Embryonic facial prominence (tissue), 1 donor: Measurements from ENCODE around the gene CDH1.
"Not testable (repeated sequence)": the region's sequence is repeated elsewhere in the genome, so short reads cannot be mapped to it uniquely, and the experiment has no call there.

Experiments
- DNase-seq: peaks from one replicate; pipeline ENCODE4 v3.0.0-alpha.2; 2016; ENCODE audit errors: extremely low spot score

The CDH1 gene

GRCh38 chr16:68762996-68763756 is 26.1 kb downstream of the CDH1 start:
- no peak for DNase-seq

DNA sequence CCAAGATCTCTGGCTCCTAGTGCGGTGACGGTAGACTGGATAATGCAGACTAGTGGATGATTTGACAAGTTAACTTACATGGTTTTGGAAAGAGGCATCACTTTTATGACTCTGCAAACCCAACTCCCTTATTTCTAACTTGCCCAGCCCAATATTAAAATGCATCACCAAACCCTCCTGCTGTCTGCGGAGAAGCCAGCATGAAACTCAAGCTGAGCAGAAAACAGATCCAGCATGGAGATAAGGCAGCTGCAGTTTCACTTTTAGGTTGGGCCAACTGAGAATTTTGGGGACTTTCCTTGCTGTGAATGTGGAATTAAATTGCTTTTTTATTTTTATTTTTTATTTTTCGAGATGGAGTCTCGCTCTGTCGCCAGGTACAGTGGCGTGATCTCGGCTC is 27.8 kb downstream of the CDH1 start:
- no peak for DNase-seq

DNA sequence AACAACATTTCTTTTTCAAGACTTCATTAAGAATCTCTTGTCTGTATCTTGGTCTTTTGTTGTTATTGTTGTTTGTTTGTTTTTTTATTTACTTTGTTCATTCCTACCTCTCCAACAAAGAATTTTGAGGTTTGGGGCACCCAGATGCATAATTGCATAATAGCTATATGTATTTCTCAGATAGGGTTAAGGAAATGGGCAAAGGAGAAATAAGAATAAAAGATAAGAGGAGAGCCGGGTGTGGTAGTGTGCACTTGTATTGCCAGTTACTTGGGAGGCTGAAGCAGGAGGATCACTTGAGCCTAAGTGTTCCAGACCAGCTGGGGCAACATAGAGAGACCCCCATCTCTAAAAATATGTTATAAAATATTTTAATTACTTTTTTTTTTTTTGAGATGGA is 30.5 kb downstream of the CDH1 start:
- DNase-seq, result no peak

DNA sequence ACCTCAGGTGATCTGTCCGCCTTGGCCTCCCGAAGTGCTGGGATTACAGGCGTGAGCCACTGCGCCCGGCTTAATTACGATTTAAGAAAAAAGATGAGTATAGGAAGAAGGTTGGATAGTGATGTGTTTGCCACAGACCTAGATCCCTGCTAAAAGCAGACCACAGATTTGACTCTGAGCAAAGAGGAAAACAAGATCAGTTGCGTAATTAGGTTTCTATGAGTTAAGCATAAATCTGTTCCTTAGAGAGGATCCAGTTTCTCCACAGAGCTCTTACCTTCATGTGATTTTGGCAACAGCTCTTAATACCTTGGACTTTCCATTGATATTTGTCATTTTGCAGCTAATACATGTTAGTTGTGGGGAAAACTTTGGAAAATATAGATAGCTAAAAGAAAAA is 31.1 kb downstream of the CDH1 start:
- DNase-seq, result no peak

GRCh38 chr16:68768771-68769170 is 31.7 kb downstream of the CDH1 start:
- no peak for DNase-seq

DNA sequence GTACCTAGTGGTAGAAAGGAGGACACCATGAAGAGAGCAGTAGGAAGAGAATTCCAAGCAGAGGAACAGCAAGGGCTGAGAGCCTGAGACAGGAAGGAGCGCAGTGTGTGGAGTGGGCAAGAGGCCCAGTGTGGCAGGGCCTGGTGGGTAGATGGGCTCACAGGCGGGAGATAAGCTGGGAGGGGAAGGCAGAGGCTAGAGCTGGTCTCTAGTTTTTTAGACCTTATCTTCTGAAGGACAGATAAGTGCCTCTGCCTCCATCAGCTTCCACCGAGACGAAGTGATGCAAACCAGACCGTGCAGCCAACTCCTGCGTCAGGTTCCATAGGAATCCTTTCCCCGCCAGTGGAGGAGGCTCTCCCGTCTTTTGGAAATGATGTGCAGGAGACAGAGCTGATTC is 33.6 kb downstream of the CDH1 start:
- DNase-seq, result no peak

DNA sequence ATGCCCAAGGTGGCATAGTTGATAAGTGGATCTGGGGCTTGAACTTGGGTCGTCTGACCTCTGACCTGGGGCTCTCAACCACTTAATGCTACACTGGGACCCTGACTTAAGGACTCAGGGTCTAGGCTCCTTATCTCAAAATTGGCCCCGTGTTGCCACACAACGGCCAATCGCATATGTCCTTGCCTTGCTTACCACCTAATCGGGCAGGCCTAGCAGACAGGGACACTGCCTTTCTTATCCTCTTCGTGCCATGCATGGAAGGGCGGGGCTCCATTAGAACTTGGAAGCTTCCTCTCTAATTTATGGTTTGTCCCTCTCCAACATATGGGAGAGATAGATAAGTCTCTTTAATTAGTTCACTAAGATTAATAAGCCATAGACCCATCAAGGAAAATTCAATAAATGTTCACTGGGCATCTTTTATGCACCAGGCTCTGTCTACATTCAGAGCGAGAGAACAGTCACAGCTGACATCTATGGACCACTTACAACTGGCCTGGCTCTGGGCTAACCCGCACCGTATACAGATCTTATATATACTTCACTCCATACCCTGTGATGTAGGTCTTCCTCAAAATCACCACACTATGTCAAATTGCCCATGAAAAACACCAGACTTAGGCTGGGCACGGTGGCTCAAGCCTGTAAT is 35.1 kb downstream of the CDH1 start:
- DNase-seq, result no peak

- no peak for DNase-seq
Observed at GRCh38 chr16:68772871-68773270, 35.8 kb downstream of the CDH1 start.

- DNase-seq, result no peak
Observed at GRCh38 chr16:68774982-68775634, 38.0 kb downstream of the CDH1 start.

DNA sequence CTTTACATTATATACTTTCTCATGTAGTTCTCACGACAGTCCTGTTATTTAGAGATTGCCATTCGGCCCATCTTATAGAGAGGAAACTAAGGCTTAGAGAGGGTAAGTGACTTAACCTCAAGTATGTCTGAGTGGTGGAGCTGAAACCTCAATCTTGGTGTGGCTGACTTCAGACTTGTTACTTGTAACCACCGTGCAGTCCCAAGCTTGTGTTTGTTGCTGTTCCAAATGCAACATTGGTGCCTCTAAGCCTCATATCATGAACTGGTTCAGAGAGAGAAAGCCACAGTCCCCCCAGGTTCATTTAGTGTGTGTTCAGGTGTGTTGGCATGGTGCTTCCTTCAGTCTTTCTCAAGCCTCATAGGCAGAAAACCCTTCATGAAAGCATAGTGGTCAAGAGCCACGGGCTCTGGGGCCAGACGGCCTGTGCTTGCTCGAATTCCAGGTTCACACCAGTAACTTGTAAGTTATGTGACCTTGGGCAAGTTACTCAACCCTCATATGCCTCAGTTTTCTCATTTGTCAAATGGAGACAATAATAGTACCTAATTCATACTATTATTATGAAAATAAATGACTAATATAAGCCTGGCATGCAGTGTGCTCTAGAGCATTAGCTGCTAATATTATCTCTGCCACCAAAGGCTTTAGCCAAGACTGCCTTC is 39.9 kb downstream of the CDH1 start:
- DNase-seq, result no peak

DNA sequence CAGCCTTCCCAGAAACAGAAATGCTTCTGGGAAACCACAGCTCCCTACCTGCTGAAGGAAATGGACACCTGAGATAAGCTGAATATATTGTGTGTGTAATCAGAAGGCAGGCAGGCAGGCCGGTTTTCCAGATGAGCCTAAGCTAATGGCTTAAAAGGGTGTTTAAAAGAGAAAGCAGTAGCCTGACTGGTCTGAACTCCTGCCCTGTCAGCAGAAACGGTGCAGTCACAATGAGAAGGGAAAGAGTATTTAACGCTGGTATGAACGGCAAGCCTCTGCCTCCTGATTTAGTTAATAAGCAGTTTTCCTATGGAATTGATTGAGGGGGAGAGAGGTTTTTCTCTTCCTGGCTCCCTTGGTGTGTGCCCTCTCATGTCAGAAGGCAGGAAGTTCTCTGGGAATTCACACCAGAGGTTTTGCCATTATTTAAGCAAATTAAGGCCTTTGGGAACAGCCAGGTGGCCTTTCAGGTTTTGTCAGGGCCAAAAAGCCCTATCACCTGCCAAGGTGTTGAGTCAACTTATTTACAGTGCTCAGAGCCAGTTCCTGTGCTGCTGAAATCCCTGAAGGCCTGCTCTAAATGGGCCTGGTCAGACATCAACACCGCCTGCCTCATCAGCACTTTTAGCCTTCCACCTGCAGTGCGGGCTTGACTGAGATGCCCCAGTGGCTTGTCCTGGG is 41.6 kb downstream of the CDH1 start:
- DNase-seq, result no peak

GRCh38 chr16:68779891-68780290 is 42.8 kb downstream of the CDH1 start:
- no peak for DNase-seq

DNA sequence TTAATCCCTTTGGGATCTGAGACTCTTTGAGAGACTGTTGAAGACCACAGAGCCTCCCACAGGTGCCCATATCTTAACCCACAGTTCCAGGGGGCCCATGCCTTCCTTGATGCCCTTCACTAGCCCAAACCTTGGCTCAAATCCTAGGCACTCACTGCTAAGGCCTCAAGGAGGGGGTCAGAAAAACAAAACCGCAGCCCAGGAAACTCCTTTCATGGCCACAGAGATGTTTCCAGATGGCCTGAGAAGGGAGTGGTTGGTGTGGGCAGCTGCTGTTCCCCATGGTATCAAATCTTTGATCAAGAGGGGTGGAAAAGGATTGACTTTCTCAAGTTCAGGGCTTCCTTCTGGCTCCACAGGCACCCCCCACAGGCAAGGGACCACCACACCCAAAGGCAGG is 44.7 kb downstream of the CDH1 start:
- DNase-seq, result no peak

- DNase-seq, result no peak
Observed at GRCh38 chr16:68782198-68783174, 45.4 kb downstream of the CDH1 start.

GRCh38 chr16:68784226-68784625 is 47.1 kb downstream of the CDH1 start:
- no peak for DNase-seq

DNA sequence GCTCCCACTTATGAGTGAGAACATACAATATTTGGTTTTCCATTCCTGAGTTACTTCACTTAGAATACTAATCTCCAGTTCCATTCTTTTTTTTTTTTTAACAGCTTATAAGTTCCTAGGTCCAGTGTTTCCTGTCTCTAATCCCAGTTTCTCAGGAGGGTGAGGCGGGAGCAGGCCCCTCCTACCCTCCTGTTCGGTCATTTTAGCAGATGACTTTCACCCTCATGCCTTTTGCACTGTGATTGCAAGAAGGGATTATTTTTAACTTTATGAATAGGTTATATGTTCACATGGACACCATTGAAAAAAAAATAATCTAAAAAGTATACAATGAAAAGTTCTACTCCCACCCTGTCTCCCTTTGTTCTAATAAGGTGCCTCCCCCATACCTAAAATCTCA is 47.6 kb downstream of the CDH1 start:
- DNase-seq, result no peak

DNA sequence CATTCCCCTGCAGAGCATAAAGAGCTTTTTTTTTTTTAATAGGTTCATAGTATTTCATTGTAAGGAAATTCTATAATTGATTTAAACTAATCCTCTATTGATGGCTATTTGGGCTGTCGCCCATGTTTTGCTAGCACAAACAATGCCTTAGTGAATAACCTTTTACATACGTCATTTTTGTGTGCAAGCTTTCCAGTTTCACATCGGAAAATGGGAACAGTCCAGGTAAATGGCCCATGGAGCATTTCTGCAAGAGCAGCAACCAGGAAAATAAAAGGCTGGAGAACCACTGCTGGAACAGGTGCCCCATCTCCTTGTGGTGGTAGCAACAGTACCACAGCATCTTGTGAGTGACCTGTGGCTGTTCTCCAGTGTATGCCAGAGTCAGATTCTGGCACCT is 48.6 kb downstream of the CDH1 start:
- no peak for DNase-seq

- no peak for DNase-seq
Observed at GRCh38 chr16:68786685-68787418, 49.8 kb downstream of the CDH1 start.

- DNase-seq, result not testable (repeated sequence)
Observed at GRCh38 chr16:68787419-68787807, 50.3 kb downstream of the CDH1 start.

DNA sequence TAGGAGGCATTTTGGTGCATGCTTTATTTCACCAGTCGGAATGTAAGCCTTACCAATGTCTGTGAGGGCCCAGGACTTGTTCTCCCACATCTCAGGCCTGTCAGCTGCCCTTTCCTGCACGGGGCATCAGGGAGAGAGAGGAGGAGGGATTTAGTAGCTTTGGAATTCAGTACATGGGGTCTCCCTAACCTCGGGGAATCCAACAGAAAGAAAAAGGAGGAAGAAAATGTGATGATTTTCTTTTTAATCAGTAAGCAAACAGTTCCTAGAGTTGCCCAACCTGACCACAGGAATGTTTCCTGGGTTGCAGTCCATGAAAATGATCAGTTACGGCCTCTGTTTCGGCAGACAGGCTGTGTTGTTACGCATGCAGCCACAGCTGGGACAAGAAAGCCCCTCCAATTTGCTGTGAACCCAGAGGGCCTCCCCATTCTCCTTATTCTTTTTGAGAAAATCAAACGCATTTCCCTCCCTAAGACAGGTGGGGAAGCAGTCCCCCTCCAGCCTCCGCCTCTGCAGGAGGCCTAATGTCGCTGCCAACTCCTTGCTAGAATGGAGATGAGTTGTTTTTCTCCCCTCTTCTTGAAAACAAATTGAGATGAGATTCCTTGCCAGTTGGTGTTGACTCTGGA is 53.2 kb downstream of the CDH1 start:
- peak; percentile 45 for DNase-seq
